GM12878 (cell line): ENCODE data around the gene PCGF1. TPM values are rescaled to one million over a fixed set of nuclear protein-coding genes. Genes with fewer than 3 reads are reported as not detected.
A peak's percentile ranks its signal among the peaks of the same experiment; 100 is the strongest.

Experiments used
- ASH2L ChIP-seq: fragments of 300-600, 200-600 bp; sonication (generic); IDR thresholded peaks from 2 replicates; pipeline ENCODE4 v1.6.1; 2017; ENCODE audit warnings: low read depth, mild to moderate bottlenecking, borderline replicate concordance
- ATF7 ChIP-seq: fragments of 450-650 bp; IDR thresholded peaks from 2 replicates; pipeline ENCODE4 v1.6.1; 2016; ENCODE audit warnings: low read depth, mild to moderate bottlenecking
- BACH1 ChIP-seq: fragments of 450-650 bp; IDR thresholded peaks from 2 replicates; pipeline ENCODE4 v1.6.1; 2017; ENCODE audit warnings: mild to moderate bottlenecking, borderline replicate concordance
- CHD4 ChIP-seq: fragments of 200-600 bp; sonication (generic); IDR thresholded peaks from 2 replicates; pipeline ENCODE4 v1.6.1; 2016; ENCODE audit warnings: mild to moderate bottlenecking
- CTCF ChIP-seq, 3 experiments: IDR thresholded peaks in 2 of 3; conservative IDR thresholded peaks in 1 of 3; 2 replicates each; pipeline ENCODE4 v1.5.1; 2011; ENCODE audit warnings: low read depth in 3 of 3, low read length in 3 of 3, mild to moderate bottlenecking in 3 of 3, control low read depth in 2 of 3, moderate library complexity in 2 of 3, inconsistent platforms in 1 of 3, mixed read lengths in 1 of 3; ENCODE audit not compliant: control insufficient read depth in 2 of 3, insufficient read depth in 1 of 3; ENCODE audit errors: extremely low read depth in 1 of 3
- HCFC1 ChIP-seq: fragments of 150-350 bp; IDR thresholded peaks from 2 replicates; pipeline ENCODE4 v1.6.1; 2014; ENCODE audit warnings: low read length
- IKZF1 ChIP-seq: fragments of 450-650 bp; conservative IDR thresholded peaks from 2 replicates; pipeline ENCODE4 v1.6.1; 2017; ENCODE audit warnings: antibody characterized with exemption, mild to moderate bottlenecking
- IRF3 ChIP-seq: fragments of 450-650 bp; IDR thresholded peaks from 2 replicates; pipeline ENCODE4 v1.6.1; 2014; ENCODE audit warnings: mild to moderate bottlenecking
- KDM1A ChIP-seq: fragments of 200-600 bp; sonication (generic); IDR thresholded peaks from 2 replicates; pipeline ENCODE4 v1.6.1; 2016; ENCODE audit warnings: borderline replicate concordance
- LARP7 ChIP-seq: fragments of 450-650 bp; IDR thresholded peaks from 2 replicates; pipeline ENCODE4 v1.6.1; 2017; ENCODE audit warnings: mild to moderate bottlenecking
- NBN ChIP-seq: fragments of 450-650 bp; IDR thresholded peaks from 2 replicates; pipeline ENCODE4 v1.6.1; 2016
- PAX8 ChIP-seq: fragments of 450-650 bp; IDR thresholded peaks from 2 replicates; pipeline ENCODE4 v1.6.1; 2017; ENCODE audit warnings: mild to moderate bottlenecking, moderate library complexity
- PML ChIP-seq: IDR thresholded peaks from 2 replicates; pipeline ENCODE4 v1.6.1; 2012; ENCODE audit warnings: low read length, inconsistent platforms
- POLR2AphosphoS2 ChIP-seq: IDR thresholded peaks from 2 replicates; pipeline ENCODE4 v1.6.1; 2011; ENCODE audit warnings: low read depth, mild to moderate bottlenecking, low read length, improper control_type of control experiment, moderate library complexity
- RAD51 ChIP-seq: fragments of 450-650 bp; IDR thresholded peaks from 2 replicates; pipeline ENCODE4 v1.6.1; 2016; ENCODE audit warnings: moderate library complexity, mild to moderate bottlenecking, inconsistent platforms
- RUNX3 ChIP-seq: IDR thresholded peaks from 2 replicates; pipeline ENCODE4 v1.6.1; 2012; ENCODE audit warnings: low read length, inconsistent platforms
- SRF ChIP-seq, 2 experiments: IDR thresholded peaks; 2 replicates each; pipeline ENCODE4 v1.6.1; 2011; ENCODE audit warnings: low read depth in 2 of 2, low read length in 2 of 2, mild to moderate bottlenecking in 1 of 2, moderate library complexity in 1 of 2
- TBL1XR1 ChIP-seq: IDR thresholded peaks from 2 replicates; pipeline ENCODE4 v1.6.1; 2012; ENCODE audit warnings: low read depth, low read length, improper control_type of control experiment
- ZNF24 ChIP-seq: fragments of 450-650 bp; IDR thresholded peaks from 2 replicates; pipeline ENCODE4 v1.6.1; 2017; ENCODE audit warnings: antibody characterized with exemption, mild to moderate bottlenecking
- ZNF622 ChIP-seq: fragments of 450-650 bp; IDR thresholded peaks from 2 replicates; pipeline ENCODE4 v1.6.1; 2017; ENCODE audit warnings: mild to moderate bottlenecking, inconsistent platforms
- ZNF687 ChIP-seq: fragments of 450-650 bp; IDR thresholded peaks from 2 replicates; pipeline ENCODE4 v1.6.1; 2017; ENCODE audit warnings: mild to moderate bottlenecking, moderate library complexity
- polyA plus RNA-seq, 11 experiments: library from polyadenylated mRNA; depleted of rRNA in 4 of 11; unstranded in 6 of 11; stranded (reverse) in 5 of 11; fragments of >200 nt; fragmentation: Nextera tagmentation in 4 of 11; fragmentation: Illumina TruSeq in 1 of 11; extraction: Ambion mirVana in 4 of 11; extraction: Trizol in 1 of 11; gene quantifications; 1 replicate in 1 of 11; 2 replicates in 10 of 11; pipeline versions ENCODE4 v1.2.1 to v1.2.3, GENCODE V29; 2011 to 2016; ENCODE audit warnings: inconsistent platforms in 2 of 11, missing spikeins in 2 of 11, low read depth in 1 of 11
- total RNA-seq, 4 experiments: library from RNA; depleted of rRNA in 3 of 4; stranded (reverse); fragments of >200 nt in 3 of 4; fragmentation: Illumina TruSeq in 1 of 4; extraction: Trizol in 1 of 4; gene quantifications; 2 replicates each; pipeline versions ENCODE4 v1.2.1 to v1.2.3, GENCODE V29; 2013 to 2021
- TF ChIP-seq, protein P1 (sequence below): fragments of 450-650 bp; IDR thresholded peaks from 2 replicates; pipeline ENCODE4 v1.6.1; 2017; ENCODE audit warnings: low read depth, mild to moderate bottlenecking, moderate library complexity

The PCGF1 gene
- total and polyA plus RNA-seq, 10 of the 15 experiments (the other 5 are each of a cell fraction or from before 2014, with no cell fraction given) = 23.1 to 50.8 (median 27.4) TPM

DNA sequence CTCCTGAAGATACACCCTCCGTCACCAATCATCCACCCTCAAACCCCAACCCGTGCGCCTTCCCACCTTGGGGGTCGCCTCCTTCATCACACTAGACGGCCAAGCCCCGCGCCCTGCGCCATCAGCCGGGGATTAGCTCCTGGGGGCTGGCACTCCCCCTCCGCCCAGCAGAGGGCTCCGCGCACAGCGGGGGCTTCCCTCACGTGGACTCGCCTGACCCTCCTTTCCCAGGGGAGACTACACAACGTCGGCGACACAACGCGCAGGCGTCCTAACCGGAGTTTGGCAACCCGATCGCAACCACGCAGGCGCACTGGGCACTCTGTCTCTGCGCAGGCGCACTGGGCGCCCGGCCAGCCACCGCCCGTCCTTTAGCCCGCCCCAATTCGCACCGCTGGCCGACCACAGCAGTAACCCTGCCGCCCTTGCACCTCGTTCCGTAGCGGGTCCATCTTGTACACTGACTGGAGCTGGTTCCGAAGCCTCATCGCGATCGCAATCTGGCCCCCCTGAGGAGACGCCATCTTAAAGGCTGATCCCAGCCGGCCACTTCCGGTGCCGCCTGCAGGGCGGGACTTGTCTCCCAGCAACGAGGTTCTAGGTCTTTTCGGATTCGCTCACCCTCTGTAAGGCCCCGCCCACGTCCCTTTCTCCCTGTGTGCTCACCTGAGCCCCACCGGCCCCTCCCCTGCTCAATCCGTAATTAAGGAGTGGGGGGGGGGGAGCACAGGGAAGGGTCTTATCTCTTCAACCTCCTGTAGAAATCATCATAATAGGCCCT lies at the start of gene PCGF1 (continued):
- TF ChIP-seq ZNF687 (peak; percentile 66), ZNF622 (no peak), LARP7 (peak; percentile 80), NBN (peak; percentile 89; the same call in 1 of the 2 replicates), BACH1 (peak; percentile 85), PML (peak; percentile 67; the same call in 1 of the 2 replicates), IRF3 (peak; percentile 23; the same call in 1 of the 2 replicates), RUNX3 (peak; percentile 58), ZNF24 (no peak), POLR2AphosphoS2 (0 out of 2 replicates have a peak, but pooled peaks have one; percentile 52), TBL1XR1 (peak; percentile 3; the same call in 1 of the 2 replicates), ATF7 (0 out of 2 replicates have a peak, but pooled peaks have one; percentile 36), CHD4 (no peak), IKZF1 (peak; percentile 99), RAD51 (peak; percentile 70), ASH2L (peak; percentile 94; the same call in 1 of the 2 replicates), KDM1A (no peak), CTCF (IDR thresholded peaks at IDR 0.05 in 2 of 3, conservative IDR thresholded peaks at IDR 0.05 in 1 of 3; ENCODE audit: control insufficient read depth in 2 of 3, extremely low read depth in 1 of 3, insufficient read depth in 1 of 3, low read depth in 3 of 3, low read length in 3 of 3) (peak; percentile 64 to 75 (median 71)), SRF (IDR thresholded peaks at IDR 0.05; ENCODE audit: low read depth in 2 of 2, low read length in 2 of 2) (0 out of 4 replicates have a peak, but pooled peaks of 1 of the 2 experiments have one; percentile 26), HCFC1 (peak; percentile 45; the same call in 1 of the 2 replicates), PAX8 (no peak)
- TF ChIP-seq, protein P1, sequence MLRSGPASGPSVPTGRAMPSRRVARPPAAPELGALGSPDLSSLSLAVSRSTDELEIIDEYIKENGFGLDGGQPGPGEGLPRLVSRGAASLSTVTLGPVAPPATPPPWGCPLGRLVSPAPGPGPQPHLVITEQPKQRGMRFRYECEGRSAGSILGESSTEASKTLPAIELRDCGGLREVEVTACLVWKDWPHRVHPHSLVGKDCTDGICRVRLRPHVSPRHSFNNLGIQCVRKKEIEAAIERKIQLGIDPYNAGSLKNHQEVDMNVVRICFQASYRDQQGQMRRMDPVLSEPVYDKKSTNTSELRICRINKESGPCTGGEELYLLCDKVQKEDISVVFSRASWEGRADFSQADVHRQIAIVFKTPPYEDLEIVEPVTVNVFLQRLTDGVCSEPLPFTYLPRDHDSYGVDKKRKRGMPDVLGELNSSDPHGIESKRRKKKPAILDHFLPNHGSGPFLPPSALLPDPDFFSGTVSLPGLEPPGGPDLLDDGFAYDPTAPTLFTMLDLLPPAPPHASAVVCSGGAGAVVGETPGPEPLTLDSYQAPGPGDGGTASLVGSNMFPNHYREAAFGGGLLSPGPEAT = 0 out of 2 replicates have a peak, but pooled peaks have one; percentile 48
